Prostate gland (tissue), 2 donors: ENCODE results near the gene CHRNA1. TPM values are rescaled to one million over a fixed set of nuclear protein-coding genes. Genes with fewer than 3 reads are reported as not detected.

Experiments
- DNase-seq: peaks from one replicate; pipeline ENCODE4 v3.0.0-alpha.2; 2019; ENCODE audit warnings: low spot score
- H3K27ac ChIP-seq, 2 donors: fragments of 200-600 bp; sonication (generic); 2 replicates each; pipeline ENCODE4 v1.5.1; 2017 to 2019
- H3K27me3 ChIP-seq: fragments of 200-600 bp; sonication (generic); replicated peaks from 2 replicates; pipeline ENCODE4 v1.5.1; 2019; ENCODE audit not compliant: insufficient read depth
- H3K36me3 ChIP-seq, 2 donors: fragments of 200-600 bp; sonication (generic); 1 replicate in 1 of 2; 2 replicates in 1 of 2; pipeline versions ENCODE4 v1.5.1 to v1.8.1; 2017 to 2019
- H3K4me1 ChIP-seq: fragments of 200-600 bp; sonication (generic); replicated peaks from 2 replicates; pipeline ENCODE4 v1.5.1; 2019
- H3K4me3 ChIP-seq, 2 donors: fragments of 200-600 bp; sonication (generic); 2 replicates each; pipeline ENCODE4 v1.5.1; 2017 to 2019
- H3K9me3 ChIP-seq: fragments of 200-600 bp; sonication (generic); 2 replicates; pipeline ENCODE4 v1.5.1; 2017
- CTCF ChIP-seq, 4 experiments: fragments of 200-600 bp in 2 of 4; fragments of 450-650 bp in 2 of 4; sonication (generic) in 2 of 4; IDR thresholded peaks; 1 replicate in 3 of 4; 2 replicates in 1 of 4; pipeline ENCODE4 v1.5.1; 2016 to 2019; ENCODE audit warnings: antibody characterized with exemption in 4 of 4, mild to moderate bottlenecking in 2 of 4, moderate library complexity in 2 of 4
- POLR2A ChIP-seq: fragments of 450-650 bp; IDR thresholded peaks from one replicate; pipeline ENCODE4 v1.6.1; 2016; ENCODE audit warnings: antibody characterized with exemption, mild to moderate bottlenecking
- POLR2AphosphoS5 ChIP-seq: sonication (generic); formaldehyde crosslinking; IDR thresholded peaks from one replicate; pipeline ENCODE4 v1.6.1; 2017; ENCODE audit warnings: antibody characterized with exemption
- WGBS: methylation state at CpG from one replicate; pipeline ENCODE4 v1.1.5; 2018; 5-methylcytosine and 5-hydroxymethylcytosine counted together
- intact Hi-C: fragments of 100-400 bp; cut with DNase I; formaldehyde crosslinking; loops from one replicate; pipeline ENCODE4 v1.14.2; 2022
- total RNA-seq, 2 donors: library from RNA; depleted of rRNA; stranded (reverse); fragments of >200 nt; gene quantifications; one replicate each; pipeline ENCODE4 v1.1.0, GENCODE V29; 2016

Gene CHRNA1
- total RNA-seq, 2 donors from 2014 or later, result 4.0 TPM; not detected in 1

GRCh38 chr2:174780191-174780840 lies 16.0 kb upstream of the CHRNA1 start:
- no peak overlapping the region for H3K4me3 ChIP-seq
- no peaks in the 10 kb centered on the region for H3K4me1 ChIP-seq
- no peak for DNase-seq
- no peak overlapping the region for H3K27ac ChIP-seq
- 96% methylated on average over 5 of the region's 5 CpGs for WGBS
- intact Hi-C loops, result no loop called here
- no peaks in the 10 kb centered on the region for H3K9me3 ChIP-seq
- TF ChIP-seq CTCF (IDR thresholded peaks at IDR 0.05) (no peak), POLR2A (no peak), POLR2AphosphoS5 (no peak)
- H3K36me3 ChIP-seq, result no peaks in the 10 kb centered on the region
- H3K27me3 ChIP-seq, result no peaks in the 10 kb centered on the region

GRCh38 chr2:174779361-174779928 lies 15.2 kb upstream of the CHRNA1 start:
- DNase-seq, result no peak
- WGBS, result 91% methylated on average over 5 of the region's 5 CpGs
- Histone ChIP-seq H3K36me3 (no peaks in the 10 kb centered on the region), H3K9me3 (no peaks in the 10 kb centered on the region), H3K4me3 (no peak overlapping the region), H3K27me3 (no peaks in the 10 kb centered on the region), H3K27ac (no peak overlapping the region), H3K4me1 (no peaks in the 10 kb centered on the region)
- intact Hi-C loops, result no loop called here
- TF ChIP-seq POLR2AphosphoS5 (no peak), POLR2A (no peak), CTCF (IDR thresholded peaks at IDR 0.05) (no peak)

- Histone ChIP-seq H3K9me3 (no peaks in the 10 kb centered on the region), H3K27me3 (no peaks in the 10 kb centered on the region), H3K36me3 (no peaks in the 10 kb centered on the region), H3K27ac (no peak overlapping the region), H3K4me3 (no peak overlapping the region), H3K4me1 (no peaks in the 10 kb centered on the region)
- 78% methylated on average over 13 of the region's 13 CpGs for WGBS
- TF ChIP-seq POLR2A (no peak), CTCF (IDR thresholded peaks at IDR 0.05) (no peak), POLR2AphosphoS5 (no peak)
- intact Hi-C loops, result no loop called here
- DNase-seq, result no peak
These were observed 14.1 kb upstream of the CHRNA1 start for GRCh38 chr2:174778085-174778981.

GRCh38 chr2:174777347-174778084 lies 13.2 kb upstream of the CHRNA1 start:
- H3K4me1 ChIP-seq, result no peaks in the 10 kb centered on the region
- H3K27me3 ChIP-seq, result no peaks in the 10 kb centered on the region
- no peak overlapping the region for H3K4me3 ChIP-seq
- no peak overlapping the region for H3K27ac ChIP-seq
- DNase-seq, result no peak
- H3K9me3 ChIP-seq, result no peaks in the 10 kb centered on the region
- WGBS, result 69% methylated on average over 5 of the region's 5 CpGs
- no peaks in the 10 kb centered on the region for H3K36me3 ChIP-seq
- intact Hi-C loops, result no loop called here
- TF ChIP-seq POLR2A (no peak), POLR2AphosphoS5 (no peak), CTCF (IDR thresholded peaks at IDR 0.05) (no peak)
